CD4-positive, alpha-beta T cell treated with Interleukin-17A for 1 hour (primary cell): ENCODE data around the gene CPPED1.

Experiments used
- DNase-seq: peaks from one replicate; pipeline ENCODE4 v3.0.0-alpha.2; 2020

The CPPED1 gene

DNA sequence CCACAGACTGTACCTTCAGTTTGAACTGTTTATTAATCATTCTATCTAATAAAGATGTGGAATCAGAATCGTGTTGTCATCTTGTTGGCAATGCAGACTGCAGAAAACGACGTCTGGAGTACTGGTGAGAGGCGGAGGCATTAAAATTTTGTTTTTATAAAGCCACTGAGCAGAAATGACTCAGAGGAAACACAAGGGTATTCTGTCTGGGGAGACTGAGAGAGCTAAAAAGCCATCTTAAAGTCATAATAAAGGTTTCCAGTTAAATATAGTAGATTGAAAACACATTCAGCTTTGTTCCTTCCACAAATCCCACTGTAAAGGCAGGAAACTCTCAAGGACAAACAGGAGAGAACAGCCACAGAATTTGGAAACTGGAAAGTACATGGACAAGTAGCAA lies 74.2 kb downstream of the CPPED1 start:
- no peak for DNase-seq

DNA sequence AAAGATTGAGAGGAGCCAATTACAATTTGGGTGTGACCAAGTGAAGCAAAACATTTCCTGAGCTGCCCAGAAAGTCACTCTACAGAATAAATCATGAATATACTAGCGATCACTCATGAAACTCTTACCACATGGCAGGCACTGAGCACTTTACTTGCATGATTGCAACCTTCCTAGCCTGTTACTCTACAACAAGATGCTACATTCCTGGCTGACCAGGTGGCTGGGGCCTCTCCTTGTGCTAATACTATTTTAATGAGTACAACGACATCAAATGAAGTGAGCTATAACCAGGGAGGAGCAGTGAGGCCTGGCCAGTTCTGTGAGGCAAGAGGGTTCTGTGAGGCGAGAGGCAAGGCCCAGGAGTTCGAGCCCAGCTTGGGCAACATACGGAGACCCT lies 75.2 kb downstream of the CPPED1 start:
- DNase-seq: no peak

DNA sequence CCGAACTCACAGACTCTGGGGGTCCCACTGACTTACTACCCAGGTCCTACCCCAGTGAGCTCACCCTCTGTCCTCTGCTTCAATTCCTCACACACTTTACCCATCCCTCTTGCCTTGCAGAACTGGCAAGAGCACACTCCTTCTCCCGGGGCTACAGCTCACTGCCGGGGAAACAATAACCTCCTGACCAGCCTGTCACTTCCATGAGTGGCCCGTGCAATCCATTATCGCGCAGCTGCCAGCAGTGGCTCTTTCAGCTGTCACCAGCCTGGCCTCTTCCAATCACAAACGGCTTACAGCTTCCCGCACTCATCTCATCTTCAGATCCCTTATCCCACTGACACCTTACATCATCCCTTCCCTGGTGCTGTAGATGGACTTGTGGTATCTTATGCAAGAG lies 79.5 kb downstream of the CPPED1 start:
- DNase-seq: no peak

DNA sequence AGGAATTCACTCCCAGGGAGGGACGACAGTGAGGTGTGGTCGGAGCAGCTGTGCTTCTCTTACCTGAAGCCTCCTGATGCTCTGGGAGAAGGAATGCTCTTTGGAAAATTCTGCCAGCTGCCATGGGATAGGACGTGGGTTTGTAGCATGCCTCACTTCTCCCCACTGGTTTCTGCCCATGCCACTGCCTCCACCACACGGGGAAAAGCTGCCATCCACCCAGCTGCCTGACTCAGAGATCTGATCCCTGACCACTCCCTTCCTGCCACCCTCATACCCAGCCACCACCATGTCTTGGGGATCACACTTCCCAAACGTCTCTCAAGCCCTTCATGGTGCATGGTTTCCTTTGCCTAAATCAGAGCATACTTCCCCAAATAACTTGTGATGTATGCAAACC lies 80.0 kb downstream of the CPPED1 start:
- no peak for DNase-seq

DNA sequence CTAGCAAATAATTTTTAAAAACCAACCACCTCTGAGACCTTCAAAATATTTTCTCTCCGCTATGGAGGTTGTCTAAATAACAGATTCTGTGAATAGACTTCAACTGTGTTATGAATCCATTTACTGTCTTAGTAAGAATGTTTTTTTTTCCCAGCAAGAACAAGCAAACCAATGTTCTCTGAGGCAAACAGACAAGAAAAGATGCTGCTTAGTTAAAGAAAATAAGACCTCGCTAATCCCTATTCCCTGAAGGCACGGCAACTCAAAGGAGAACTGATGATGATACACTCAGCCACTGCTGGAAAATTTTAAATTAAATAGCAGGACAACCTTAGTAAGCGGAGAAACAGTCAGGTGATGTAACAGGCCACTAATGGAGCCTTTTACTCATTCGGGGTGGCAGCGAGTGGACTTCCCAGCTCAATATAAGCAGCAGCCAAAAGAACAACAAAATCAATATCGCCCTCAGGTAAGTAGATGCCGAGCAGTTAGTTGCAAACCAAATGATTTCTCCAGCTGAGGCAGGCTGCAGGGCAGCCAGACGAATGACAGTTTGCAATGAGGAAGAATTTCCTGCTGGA lies 81.8 kb downstream of the CPPED1 start:
- DNase-seq: no peak

DNA sequence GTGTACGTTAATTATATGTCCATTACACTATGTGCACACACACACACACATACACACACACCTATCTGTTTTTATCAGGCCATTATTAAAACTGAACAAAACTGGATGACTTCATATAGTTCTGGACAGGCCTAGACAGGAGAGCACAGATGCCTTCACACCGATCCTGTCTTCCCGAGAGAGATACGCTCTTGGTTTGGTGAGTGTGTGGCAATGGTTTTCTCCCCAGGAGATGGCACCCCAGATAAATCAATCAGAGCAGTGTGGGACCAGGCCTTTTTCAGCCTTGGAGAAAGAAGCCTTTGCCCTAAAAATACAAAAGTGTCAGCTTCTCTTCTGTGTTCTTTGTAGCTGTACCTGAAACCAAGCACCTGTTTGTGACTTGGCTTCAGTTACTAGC lies 83.7 kb downstream of the CPPED1 start:
- no peak for DNase-seq

DNA sequence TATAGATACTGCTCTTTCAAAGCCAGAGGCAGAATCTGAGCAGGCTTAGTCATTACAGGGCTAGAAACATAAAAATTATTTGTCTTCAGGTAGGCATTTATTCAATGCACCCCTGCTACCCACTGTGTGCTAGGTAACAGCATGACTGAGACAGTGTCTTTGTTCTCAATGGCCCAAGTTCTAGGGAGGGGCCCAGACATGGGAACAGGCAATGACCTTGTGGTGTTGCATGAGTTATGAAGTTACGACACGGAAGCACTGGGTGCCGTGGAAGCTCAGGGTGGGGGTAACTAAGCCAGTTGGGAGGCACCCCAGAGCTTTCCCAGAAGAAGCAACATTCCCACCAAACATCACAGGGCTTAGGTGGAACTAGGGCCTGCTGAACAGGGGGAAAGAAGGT lies 87.0 kb downstream of the CPPED1 start:
- no peak for DNase-seq

DNA sequence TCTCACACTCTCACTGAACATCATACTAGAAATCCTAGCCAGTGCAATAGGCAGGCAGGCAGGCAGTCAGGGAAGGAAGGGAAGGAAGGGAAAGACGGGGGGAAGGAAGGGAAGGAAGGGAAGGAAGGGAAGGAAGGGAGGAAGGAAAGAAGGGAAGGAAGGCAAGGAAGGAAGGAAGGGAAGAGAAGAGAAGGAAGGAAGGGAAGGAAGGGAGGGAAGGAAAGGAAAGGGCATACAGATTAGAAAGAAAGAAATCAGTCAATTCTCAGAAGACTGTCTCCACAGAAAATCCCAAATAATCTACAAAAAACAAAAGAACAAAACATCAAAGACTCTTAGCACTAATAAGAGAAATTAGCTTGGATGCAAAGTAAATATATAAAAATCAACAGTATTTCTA lies 93.9 kb downstream of the CPPED1 start:
- no peak for DNase-seq

DNA sequence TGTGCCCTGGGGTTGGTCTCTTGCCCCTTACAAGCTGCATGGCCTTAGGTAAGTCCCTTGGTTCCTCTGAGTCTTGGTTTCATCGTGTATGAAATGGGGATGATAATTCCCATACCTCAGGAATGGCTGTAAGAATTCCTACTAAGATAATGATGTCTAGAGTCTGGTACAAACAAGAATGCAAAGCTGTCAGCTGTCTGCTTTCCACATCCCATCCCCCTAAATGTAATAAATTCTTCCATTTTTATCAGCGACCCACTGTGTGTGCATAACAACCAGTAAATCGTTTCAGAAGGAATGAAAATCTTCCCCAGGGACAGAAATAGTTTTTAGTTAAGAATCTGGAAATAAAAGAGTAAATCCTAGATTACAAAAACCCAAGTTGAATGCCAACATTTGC lies 95.4 kb downstream of the CPPED1 start:
- DNase-seq: no peak

DNA sequence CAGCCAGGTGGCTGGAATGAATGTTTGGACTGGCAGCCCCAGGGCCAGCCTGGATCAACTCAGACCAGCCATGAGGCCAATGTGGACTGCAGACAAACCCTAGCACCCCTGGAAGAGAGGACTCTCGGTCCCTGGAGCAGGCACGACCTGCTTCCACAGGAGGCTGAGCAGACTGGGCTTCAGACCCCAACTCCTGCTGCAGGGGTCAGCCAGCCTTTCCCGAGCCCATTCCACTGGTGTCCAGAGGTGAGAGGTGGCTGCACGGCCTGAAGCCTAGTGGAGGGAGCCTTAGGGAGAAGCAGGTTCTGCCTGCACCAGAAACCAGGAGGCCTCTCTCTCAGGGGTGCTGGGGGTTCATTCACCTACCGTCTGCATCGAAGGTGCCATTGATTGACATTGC lies 97.1 kb downstream of the CPPED1 start:
- no peak for DNase-seq

DNA sequence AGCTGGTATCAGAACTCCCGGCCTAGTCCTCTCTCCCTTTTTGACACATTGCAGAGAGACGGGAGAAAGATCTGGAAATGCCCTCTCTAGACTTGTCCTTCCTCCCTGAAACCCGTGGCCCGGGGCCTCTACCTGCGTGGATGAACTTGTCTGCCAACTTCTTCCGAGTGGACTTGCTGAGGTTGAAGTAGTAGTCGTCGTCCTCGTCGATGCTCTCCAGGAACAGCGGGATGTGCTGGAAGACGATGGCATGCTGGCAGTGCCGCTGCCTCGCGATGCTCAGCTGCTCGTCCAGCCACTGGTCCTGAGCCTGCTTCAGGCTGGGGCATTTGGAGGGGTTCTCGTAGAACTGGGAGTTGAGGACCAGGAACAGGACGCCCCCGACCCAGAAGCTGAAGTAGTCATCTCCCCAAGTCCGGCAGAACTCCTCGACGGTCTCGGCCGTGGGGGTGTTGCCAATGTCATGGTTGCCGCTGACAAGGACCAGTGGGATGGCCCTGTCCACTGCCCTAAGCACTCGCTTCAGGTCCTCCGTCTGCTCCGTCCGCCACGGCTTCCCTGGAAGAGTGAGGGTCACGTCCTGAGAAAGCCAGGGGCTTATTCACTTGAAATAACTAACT lies 99.1 kb downstream of the CPPED1 start:
- DNase-seq: no peak

DNA sequence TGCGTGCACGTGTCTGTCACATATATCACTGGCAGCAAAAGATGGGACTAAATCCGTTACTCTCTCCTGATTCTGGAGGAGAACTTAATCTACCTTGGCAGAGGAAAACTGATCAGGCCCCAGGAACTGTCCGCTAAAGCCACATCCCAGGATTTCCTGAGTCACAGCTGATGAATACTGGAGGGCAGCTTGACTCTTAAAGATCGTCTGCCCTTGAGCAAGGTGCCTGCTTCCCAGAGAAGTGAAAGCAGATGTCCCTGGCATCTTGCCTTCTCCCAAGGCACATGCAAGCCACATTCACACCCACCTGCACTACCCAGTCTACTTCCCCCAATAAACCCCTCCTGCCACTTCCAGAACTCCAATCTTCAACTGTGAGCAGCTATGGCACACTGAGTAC lies 99.8 kb downstream of the CPPED1 start:
- no peak for DNase-seq

DNA sequence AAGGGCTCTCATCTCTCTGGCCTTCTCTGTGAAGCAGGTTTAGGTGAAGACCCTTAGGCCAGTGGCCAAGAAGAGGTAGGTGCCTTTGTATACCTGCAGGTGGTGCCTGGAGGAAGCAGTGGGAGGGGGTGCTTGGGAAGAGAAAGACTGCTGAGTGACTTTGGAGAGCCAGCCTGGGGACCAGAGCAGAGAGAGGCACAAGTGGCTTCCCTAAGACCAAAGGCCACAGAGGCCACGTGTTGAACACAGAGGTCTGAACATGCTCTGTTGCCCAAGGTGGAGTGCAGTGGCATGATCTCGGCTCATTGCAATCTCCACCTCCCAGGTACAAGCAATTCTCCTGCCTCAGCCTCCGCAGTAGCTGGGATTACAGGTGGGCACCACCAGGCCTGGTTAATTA lies 103.5 kb downstream of the CPPED1 start:
- no peak for DNase-seq

DNA sequence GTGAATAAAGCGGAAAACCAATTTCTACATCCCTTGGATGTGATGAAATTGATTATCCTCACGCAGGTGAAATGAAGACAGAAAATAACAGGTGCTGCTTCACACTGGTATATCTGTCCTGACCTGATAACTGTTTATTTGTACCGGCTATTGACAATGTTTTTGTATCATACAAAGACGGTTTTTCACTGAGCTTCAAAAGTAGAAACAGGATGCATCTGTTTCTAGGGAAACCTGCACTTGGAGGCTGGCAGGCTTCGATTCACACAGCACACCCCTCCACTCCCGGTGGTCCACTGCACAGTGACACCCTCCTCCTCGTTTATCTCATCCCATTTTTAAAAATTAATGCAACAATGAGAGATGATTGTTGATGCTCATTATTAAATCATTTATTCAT lies 104.5 kb downstream of the CPPED1 start:
- DNase-seq: no peak

DNA sequence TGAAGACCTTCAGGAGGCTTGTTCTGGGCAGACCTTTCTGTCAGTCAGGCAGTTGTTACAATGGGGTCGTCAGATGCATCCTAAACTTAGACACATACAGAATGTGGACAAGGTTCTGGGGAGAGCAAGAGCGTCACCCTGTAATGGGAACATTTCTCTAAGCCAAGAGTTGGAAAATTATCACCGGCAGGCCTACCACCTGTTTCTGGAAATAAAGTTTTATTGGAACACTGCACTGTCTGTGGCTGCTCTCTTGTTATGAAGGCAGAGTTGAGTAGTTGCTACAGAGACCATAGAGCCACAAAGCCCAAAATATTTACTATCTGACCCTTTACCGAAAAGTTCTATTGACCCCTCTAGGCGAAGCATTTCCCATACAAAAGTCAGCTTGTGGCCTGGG lies 106.2 kb downstream of the CPPED1 start:
- DNase-seq: no peak

DNA sequence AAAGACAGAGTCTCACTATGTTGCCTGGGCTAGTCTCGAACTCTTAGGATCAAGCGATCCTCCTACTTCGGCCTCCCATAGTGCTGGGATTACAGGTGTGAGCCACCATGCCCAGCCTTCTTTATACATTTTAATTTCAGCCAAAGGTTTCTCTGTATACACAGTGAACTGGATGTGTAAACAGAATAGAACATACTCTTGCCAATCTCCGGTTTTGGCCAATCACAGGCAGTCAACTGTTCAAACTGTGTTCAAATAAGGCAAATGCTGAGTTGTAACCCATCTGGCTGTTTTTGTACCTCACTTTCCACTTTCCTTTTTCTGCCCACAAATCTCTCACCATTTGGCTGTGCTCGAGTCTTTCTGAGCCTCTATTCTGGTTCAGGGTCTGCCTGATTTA lies 108.2 kb downstream of the CPPED1 start:
- no peak for DNase-seq

DNA sequence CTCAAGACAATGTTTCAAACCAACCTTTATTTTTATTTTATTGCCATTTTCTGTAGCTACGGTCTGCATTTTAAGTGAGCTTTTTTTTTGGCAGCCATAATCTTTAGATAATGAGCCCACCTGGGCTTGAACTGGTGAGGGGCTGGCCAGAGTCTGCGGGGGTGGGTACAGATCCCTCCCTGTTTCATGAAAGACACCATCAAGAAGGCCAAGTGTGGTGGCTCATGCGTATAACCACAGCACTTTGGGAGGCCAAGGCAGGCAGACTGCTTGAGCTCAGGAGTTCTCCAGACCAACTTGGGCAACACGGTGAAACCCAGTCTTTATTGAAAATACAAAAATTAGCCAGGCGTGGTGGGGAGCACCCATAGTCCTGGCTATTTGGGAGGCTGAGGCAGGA lies 113.7 kb downstream of the CPPED1 start:
- no peak for DNase-seq

DNA sequence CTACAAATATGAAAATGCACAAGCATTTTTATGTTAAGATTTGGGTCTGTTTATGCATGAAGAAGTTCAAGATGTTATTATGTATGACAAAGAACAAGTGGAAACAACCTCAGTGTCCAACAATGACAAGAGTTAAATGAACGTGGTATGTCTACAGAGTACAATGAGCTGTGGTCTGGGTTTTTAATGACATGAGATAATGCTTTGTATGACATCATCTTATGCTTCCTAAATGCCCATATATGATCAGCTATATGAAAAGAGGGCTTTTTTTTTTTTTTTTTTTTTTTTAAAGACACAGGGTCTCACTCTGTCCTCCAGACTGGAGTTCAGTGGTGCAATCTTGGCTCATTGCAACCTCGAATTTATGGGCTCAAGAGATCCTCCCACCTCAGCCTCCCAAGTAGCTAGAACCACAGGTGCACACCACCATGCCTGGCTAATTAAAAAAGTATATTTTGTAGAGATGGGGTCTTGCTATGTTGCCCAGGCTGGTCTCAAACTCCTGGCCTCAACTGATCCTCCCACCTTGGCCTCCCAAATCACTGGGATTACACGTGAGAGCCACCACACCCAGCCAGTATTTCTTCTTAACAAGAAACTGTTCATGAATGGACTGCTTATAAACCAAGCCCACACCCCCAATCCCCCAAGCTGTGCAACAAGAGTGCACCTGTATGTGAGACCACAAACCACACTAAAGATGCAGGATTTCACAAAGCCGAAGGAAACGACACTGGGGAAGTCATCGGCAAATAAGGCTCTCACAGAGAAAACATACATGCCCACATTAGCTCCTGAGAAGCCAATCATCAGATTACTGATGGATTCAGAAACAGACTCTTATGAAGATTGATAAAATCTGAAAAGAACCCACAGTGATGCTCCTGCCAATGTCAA lies 114.5 kb downstream of the CPPED1 start:
- no peak for DNase-seq

DNA sequence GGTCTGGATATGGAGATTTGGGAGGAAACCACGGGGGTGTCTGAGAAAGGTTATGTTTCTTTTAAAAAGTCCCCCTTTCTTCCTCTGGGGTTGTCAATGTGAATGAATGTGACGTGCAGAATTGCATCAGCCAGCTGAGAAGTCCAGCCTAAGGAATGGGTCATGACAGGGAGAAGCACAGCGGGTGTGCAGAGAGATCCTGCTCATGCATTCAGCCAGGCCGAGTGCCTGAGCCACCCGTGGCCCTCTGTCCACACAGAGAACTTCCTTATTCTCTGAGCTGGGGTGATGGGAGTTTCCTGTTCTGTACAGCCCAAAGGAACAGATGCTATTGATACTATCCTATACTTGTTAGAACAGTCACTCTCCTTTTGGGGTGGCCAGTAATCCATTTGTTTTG lies 117.9 kb downstream of the CPPED1 start:
- DNase-seq: no peak

DNA sequence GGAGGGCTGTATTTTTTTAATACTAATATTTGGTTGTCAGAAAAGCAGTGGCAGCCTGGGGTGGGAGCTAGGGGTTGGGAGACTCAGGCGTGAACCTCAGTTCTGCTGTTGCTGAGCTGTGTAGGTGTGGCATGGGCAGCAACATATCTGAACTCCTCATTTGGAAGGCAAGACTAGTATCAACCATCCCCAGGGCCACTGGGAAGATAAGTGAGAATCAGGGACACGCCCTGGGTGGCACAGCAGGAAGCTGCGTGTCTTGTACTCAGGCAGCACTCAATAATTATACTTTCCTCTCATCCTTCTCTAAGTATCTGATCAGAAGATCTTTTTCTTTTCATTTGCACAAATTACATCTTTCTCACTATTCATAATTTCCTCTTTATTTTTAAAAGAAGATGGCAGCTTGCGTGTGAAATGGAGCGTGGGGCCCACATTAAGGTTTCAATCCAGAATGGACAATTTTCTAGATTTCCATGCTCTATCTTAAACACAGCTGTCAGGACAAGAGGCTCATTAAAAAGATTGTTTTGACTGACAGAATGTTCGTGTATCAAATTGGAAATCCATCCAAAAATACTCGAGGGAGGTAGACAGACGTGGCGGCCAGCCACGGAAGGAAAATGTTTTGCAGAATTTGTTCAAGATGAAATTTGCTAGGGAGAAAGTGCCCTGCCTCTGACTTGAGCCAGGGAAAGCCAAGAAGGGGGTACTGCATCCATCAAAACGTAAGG lies 121.1 kb downstream of the CPPED1 start:
- no peak for DNase-seq

DNA sequence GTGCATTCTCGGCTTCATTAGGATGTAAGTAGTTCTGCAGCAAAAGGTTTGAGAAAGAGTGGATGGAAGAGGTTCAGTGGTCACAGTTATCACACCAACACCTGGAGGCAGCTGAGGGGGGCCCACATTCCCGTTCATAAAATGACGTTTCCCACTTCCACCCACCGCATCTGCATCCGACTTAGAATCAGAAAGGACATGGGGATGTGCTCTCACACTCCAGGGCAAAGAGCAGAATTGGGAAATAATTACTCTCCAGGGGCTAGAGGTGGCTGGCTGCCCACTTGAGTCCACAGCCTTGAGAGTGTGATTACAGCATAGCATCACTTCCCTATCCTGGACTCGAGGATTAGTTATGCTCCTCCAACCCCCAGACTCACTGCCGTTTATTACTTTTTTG lies 122.0 kb downstream of the CPPED1 start:
- DNase-seq: no peak

DNA sequence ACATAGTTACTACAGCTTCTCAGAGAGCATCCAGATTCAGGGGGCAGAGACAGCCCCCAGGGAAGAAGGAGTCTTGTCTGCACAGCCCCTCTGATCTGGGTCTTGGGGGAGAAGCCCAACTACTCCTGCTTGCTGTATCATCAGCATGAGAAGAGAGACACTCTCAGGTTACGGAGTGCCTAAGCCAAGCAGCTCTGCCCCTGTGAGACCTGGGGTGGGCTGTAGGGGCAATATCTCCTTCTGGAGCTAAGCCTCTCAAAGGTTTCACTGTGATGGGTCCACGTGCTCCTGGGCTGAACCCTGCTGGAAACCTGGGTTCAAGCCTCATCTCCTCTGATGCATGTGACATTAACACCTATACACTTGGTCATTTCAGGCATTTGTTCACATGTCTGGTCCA lies 123.2 kb downstream of the CPPED1 start:
- no peak for DNase-seq

DNA sequence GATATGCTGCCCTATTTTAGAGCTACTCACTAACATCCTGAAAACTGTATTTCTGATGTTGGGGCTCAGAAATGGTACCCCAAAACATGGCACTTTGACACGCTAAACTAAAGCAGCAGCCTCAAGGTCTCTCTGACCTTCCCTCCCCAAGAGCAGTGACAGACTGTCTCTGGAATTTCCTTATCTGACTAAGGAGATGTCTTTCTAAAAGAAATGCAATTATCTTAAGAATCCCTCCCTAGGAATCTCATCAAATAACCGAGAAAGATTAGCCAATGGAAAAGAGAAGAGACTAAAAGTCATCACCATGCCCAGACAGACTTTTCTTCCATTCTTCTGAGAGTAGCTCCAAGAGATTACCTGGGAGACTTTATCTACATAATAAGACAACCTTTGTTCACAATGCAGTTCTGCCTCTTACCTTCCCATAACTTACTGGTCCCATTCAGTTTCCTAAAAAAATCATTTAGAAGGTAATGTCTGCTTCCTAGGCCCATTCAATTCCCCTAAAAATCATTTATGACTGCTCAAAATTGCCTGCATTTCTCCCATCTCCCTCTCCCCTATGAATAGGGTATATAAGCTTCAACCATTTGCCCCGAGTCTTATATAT lies 123.9 kb downstream of the CPPED1 start:
- no peak for DNase-seq
